HG03575 (cell line): Measurements from ENCODE around the gene PLAC8.
"Not testable (repeated sequence)": the region's sequence is repeated elsewhere in the genome, so short reads cannot be mapped to it uniquely, and the experiment has no call there.

Source experiments
- ATAC-seq: cut with Tn5 transposase; IDR thresholded peaks from one replicate; pipeline ENCODE4 v1.9.1; 2021; ENCODE audit not compliant: unreplicated experiment, insufficient number of reproducible peaks, low FRiP score; ENCODE audit errors: extremely low read depth

Gene PLAC8, protein sequence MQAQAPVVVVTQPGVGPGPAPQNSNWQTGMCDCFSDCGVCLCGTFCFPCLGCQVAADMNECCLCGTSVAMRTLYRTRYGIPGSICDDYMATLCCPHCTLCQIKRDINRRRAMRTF

DNA sequence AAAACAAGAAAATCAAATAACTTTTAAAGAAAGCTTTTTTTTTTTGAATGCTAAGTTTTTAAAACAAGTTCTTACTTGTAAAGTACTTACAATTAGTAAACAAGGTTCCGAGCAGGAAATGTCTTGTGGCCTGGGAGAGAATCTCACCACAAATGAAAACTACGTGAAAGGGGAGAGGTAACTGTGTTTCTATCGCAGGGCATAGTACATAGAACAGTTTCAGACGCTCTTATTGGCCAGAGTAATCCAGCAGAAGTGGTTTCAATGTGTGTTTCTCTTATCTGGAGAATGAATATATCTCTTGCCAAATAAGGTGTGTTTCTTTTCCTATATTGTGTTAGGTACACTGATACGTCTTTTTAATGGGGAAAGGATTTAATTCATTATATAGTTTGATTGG, at the start of gene PLAC8:
PLAC8 (minus strand) TSS at position 154 of the 400 bp plus-strand sequence. CDS start 6,808 bp downstream, outside the sequence.
- ATAC-seq: no peak

- no peak for ATAC-seq
Measured at GRCh38 chr4:83153417-83153816, 38.9 kb upstream of the PLAC8 start.

GRCh38 chr4:83152746-83153145, 38.2 kb upstream of the PLAC8 start:
- no peak for ATAC-seq

- no peak for ATAC-seq
Measured at GRCh38 chr4:83151651-83152050, 37.1 kb upstream of the PLAC8 start.

DNA sequence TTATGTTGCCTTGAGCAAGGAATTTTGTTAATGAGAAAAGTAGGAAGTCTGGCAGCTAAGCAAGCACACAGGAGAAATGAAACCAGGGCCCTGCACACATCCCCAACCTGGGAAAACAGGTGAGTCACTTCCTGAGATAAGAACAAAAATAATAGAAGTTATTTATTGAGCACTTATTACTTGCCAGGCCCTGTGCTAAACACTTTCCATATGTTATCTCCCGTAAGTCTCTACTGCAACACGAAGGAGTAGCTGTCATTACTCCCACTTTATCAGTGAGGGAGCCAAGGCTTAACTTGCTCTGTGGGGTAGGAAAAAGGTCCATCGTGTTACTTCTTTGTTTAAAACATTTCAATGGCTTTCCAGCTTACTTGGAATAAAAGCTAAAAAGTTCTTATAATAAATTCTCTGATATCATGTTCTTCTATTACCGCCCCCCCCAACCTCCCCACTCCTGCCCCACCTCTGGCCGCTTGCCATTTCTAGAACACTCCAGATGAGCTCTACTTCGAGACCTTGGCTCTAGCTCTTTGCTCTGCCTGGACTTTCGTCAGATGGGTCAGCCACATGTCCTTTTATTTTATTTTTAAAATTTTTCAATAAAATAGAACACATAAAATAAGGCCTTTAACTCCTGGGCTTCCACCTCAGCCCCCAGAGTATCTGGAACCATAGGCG, 36.3 kb upstream of the PLAC8 start:
- ATAC-seq: no peak

GRCh38 chr4:83149865-83150652, 35.5 kb upstream of the PLAC8 start:
- ATAC-seq: no peak

DNA sequence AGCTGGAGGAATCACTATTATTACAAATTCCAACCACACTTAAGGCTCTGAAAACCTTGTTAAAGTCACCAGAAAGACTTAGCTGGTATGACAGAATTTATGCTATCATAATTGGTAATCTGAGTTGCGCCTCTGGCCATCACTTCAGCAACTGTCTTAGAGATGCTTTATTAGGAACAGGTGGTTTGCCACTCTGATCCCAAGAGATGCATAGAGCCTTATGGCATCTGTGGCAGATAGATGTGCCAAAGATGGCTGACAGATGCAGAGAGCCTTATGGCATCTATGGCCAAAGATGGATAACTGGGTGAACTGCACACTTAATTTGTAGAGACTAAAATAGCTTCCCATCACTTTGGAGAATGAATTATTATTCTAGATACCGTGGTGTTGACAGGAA, 32.3 kb upstream of the PLAC8 start:
- no peak for ATAC-seq

GRCh38 chr4:83145776-83146175, 31.2 kb upstream of the PLAC8 start:
- not testable (repeated sequence) for ATAC-seq

DNA sequence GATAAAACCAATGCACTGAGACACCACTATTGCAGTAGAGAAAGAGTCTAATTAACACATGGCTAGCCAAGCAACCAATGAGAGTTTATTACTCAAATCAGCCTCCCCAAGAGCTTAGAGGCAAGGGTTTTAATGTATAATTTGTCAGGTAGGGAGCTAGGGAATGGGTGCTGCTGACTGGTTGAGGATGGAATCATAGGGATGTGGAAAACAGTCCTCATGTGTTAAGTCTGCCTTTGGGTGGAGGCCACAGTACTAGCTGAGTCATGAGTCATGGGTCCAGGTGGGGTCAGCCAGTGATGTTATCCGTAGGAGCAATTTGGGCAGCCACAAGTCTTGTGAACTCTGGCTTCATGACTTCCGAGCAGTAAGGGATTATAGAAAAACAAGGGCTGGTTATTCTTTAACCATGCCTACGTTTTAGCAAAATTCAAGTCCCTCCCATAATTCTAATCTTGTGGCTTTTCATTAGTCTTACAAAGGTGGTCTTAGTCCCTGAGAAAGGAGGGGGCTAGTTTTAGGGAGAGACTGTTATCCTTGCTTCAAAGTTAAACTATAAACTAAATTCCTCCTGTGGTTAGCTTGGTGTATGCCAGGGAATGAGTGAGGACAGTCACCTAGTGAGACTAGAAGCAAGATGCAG, 25.1 kb upstream of the PLAC8 start:
- no peak for ATAC-seq

- no peak for ATAC-seq
Measured at GRCh38 chr4:83138946-83139345, 24.4 kb upstream of the PLAC8 start.

- ATAC-seq: no peak
Measured at GRCh38 chr4:83132065-83132464, 17.5 kb upstream of the PLAC8 start.

- no peak for ATAC-seq
Measured at GRCh38 chr4:83129264-83129663, 14.7 kb upstream of the PLAC8 start.

DNA sequence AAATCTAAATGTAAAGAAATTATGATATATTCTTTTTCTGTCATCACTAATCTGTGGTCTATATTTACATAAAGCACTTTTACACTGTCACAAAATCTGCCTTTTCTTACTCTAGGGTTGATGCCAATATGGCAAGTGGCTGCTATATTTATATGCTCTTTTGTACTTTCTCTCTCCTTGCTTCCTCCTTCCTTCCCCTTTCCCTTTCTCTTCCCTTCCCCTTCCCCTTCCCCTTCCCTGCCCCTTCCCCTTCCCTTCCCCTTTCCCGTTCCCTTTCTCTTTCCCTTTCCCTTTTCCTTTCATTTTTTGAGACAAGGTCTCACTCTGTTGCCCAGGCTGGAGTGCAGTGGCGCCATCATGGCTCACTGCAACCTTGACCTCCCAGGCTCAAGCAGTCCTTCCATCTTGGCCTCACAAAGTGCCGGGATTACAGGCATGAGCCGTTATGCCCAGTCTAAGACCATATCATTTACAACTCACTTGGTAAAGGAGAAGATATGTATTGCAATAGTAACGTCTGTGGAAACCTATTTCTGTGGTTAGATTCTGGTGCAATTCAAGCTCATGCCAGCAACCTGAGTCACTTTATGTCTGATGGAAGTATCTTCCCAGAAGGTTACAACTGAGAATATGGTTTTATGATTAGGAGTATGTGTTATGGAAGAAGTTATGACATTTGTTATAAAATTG, 13.9 kb upstream of the PLAC8 start:
- ATAC-seq: no peak

DNA sequence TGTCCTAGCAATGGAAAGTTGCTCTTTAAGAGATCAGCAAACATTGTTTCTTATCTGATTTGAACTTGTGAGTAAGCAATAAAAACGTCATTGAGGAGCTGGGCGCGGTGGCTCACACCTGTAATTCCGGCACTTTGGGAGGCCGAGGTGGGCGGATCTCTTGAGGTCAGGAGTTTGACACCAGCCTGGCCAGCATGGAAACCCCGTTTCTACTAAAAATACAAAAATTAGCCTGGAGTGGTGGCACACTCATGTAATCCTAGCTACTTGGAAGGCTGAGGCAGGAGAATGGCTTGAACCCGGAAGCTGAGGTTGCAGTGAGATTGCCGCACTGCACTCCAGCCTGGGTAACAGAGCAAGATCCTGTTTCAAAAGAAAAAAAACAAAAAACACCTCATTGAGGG, 11.2 kb upstream of the PLAC8 start:
- ATAC-seq: no peak

DNA sequence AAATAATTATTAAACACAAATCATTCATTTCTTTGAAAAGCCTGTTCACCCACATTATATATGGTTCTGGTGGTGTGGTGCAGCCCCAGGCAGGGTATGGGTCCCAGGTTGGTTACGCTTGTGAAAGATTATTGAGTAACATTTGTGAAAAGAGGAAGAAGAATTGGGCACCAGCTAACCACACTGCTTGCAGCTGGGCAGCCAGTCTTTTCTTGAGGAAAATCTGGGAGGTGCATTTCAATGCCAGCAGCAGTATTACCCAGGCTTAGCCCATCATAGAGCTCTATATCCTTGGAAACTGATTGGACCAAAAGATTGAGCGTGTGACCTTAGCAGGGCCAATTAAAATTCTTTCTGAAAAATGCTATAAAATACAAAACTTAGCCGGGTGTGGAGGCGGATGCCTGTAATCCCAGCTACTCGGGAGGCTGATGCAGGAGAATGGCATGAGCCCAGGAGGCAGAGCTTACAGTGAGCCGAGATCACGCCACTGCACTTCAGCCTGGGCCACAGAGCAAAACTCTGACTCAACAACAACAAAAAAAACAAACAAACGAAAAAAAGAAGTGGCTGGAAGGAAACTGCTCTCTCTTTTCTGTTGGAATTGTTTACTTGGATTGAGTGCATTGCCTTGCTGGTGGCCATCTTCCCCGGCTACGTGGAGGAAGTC, 9.7 kb upstream of the PLAC8 start:
- no peak for ATAC-seq

DNA sequence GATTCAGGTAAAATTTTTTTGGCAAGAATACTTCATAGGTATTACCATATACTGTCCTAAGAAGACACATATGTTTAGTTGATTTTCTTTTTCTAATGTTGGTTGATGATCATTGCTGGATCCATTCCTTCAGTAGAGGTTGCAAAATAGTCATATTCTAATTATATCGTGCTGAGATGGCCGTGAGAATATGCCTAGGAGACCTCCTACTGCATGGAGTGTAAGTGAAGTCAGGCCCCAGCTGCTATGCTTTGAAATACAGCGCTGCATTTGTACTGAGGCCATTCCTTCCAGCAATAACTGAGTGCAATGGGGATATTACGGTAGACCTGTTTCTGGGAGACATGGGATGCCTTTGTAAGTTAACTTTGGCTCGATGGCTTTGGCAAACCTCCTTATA, 6.7 kb upstream of the PLAC8 start:
- no peak for ATAC-seq

- no peak for ATAC-seq
Measured at GRCh38 chr4:83118869-83119268, 4.3 kb upstream of the PLAC8 start.

- no peak for ATAC-seq
Measured at GRCh38 chr4:83115656-83116285, 1.2 kb upstream of the PLAC8 start.
